ENCODE data around the gene PCGF1.

PCGF1 gene

DNA sequence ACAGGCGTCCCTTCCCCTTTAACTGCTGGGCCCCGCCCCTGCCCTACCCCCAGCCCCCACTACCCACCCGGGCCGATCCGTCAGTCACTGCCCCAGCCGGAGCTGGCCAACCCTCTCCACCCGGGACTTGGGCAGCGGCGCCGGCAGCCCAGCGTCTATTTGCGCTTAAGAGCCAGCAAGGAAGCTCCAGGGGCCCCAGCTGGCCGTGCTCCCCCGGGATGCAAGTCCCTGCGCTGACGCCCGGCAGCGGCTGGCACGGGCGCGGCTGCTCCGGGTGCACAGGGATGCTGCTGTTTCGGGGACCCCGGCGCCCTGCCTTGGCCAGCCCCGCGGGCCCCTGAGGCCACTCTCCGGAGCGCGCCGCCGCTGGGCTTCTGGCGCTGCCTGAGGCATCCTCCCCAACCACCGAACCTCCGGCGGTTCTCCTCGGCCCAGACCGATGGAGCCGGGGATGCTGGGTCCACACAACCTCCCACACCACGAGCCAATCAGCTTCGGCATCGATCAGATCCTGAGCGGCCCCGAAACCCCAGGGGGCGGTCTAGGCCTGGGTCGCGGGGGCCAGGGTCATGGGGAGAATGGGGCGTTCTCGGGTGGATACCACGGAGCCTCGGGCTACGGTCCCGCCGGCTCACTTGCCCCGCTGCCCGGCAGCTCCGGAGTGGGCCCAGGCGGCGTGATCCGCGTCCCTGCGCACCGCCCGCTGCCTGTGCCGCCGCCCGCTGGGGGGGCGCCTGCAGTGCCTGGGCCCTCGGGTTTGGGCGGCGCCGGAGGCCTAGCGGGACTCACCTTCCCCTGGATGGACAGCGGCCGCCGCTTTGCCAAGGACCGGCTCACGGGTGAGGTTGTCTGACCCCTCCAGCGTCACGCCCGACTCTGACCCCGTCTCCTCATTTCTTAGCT is 7.1 kb upstream of the PCGF1 start, which contains the start of gene TLX2:
TSS of gene TLX2 (plus strand) at position 83 of the 903 bp plus-strand sequence. CDS start at position 440, 357 bp downstream.
- no peak for FAIRE-seq

- no peak for FAIRE-seq
Measured at GRCh38 chr2:74513605-74514367, 6.3 kb upstream of the PCGF1 start.

- FAIRE-seq = no peak
Measured at GRCh38 chr2:74512744-74513604, 5.5 kb upstream of the PCGF1 start.

DNA sequence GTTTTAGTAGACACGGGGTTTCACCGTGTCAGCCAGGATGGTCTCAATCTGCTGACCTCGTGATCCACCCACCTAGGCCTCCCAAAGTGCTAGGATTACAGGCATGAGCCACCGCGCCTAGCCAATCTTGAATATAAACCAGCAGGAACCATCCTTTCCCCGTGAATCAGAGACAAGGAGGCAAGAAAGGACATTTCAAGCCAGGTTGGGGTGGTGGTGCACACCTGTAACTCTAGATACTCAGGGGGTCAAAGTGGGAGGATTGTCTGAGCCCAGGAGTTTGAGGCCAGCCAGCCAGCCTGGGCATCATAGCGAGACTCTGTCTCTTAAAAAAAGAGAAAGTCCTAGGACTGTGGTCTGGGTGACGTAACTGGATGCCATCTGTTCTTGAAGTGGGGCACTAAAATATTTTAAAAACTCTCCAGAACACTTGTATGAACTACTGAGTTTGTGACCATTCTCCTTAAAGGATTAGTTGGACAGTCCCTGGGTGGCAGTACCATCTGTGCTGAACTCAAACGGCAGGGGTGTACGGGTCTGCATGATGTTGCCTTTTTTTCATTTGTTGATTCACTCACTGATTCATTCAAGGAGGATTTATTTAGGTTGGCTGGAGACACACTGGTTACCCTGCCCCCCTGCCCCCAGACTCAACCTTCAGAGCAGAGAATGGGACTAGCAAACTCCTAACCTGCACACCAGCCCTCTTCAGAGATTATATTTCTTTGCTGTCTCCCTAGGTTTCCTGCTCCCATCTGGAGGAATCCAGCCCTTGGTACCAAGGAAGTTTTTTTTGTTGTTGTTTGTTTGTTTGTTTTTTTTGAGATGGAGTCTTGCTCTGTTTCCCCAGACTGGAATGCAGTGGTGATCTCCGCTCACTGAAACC is 3.9 kb upstream of the PCGF1 start:
- no peak for FAIRE-seq

DNA sequence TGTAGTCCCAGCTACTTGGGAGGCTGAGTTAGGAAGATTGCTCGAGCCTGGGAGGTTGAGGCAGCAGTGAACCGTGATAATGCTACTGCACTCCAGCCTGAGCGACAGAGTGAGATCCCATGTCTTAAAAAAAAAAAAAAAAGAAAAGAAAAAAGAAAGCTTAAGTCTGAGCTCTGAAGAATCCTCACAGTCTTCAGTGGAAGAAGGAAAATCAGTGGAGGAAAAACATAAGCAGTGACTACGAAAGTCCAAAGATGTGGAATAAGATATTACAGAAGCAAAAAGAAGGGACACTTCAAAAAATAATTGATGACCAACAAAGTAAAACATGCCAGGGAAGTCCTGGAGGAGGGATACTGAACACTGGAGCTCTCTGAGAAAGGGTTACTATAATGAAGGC is 2.8 kb upstream of the PCGF1 start:
- FAIRE-seq = no peak

GRCh38 chr2:74507926-74508520 is 528 bp upstream of the PCGF1 start:
- FAIRE-seq = no peak

DNA sequence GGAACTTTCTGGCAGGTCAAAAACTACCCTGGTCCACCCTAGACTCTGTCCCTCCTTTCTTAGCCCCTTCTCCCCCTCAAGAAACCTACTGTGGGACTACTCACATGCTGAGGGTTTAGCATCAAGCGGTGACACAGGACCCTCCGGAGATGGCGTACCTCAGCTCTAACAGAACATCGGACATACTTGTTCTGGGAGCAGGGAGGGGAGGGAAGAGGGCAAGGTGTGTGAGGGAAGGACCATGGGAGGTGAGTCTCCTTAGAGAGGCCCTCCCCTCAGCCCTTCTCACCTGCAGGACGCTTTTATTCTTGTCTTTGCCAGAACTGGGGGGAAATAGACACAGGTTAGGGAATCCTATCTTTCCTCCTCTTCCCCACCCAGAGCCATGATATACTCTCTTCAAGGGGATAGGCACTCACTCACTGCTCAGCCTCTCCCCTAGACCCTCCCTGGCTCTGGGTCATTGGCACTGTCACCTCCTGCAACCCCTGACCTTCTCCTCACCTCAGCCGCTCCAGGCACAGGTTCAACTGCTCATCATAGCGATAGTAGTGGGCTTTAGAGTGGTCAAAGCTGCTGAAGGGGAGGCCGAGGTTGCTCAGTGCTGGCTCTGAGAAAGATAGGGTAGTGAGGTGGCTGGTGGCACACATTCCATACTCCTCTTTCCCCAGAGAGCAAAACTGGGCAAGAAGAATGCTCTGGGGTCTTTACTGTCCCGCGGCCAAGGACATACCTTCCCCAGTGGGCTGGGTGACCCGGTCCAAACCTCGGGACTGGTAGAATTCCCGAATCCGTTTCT is 1.8 kb downstream of the PCGF1 start:
- no peak for FAIRE-seq

DNA sequence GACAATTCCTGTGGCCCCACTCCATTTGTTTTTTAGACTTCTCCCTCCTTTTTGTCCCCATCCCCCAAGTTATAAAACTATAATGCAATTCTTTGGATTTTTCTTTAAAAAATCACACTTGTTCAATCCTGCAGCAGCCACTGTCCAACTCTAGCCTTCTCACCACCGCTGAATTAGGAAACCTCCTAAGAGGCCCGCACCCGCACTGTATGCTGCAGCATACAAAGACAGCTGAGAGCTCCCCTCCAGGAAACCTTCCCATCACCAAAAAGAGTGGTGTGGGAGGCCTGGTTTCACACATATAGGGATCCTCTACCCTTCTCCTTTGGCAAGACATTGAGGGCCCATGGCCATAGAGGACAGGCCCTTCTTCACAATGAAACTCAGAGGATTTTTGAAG is 2.9 kb downstream of the PCGF1 start:
- no peak for FAIRE-seq

DNA sequence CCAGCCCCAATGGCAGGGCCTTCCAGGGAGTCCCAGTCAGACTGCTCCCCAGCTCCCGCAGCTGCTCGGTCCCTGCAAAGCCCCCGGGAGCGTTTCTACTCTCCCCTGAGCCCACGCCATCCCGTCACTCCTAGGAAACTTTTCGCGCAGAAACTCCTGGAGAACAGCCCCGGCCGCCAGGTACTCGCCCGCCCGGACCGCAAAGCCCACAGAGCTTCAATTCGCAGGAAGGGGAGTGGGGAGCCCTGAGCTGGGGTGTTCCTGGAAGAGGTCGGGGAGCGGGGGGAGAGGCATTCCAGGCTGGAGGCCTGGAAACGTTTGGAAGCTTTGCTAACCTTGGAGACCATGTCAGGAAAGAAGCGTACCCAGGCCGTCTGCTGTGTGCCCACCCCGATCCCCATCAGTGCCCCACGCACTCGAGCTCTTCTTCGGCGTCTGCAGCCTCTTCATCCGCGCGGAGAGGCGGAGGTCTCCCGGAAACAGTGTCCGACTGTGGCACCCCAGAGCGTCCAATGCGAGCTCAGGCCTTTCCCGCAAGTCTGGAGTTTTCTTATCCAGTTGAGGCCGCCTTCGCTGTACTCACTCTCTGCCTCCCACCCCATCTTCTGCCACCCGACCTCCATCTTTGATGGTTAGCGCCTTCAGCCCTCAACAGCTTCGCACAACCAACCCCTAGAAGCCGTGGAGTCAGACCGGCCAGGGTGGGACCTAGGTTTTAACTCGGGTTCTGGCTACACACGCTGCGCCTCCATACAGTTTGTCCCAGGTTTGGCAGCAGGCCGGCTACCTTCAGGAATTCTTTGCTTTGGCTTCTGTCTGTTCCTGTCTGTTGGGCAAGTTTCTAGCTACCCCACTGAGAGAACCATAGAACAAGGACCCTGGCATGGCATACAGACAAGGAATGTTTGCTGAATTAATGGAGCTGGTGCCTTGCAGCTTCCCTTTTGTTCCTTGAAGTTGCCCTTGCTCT is 3.7 kb downstream of the PCGF1 start:
- no peak for FAIRE-seq

- FAIRE-seq = no peak
Measured at GRCh38 chr2:74502720-74503505, 4.6 kb downstream of the PCGF1 start.

GRCh38 chr2:74502147-74502719 is 5.3 kb downstream of the PCGF1 start:
- no peak for FAIRE-seq

- FAIRE-seq = no peak
Measured at GRCh38 chr2:74501335-74502071, 6.0 kb downstream of the PCGF1 start.

DNA sequence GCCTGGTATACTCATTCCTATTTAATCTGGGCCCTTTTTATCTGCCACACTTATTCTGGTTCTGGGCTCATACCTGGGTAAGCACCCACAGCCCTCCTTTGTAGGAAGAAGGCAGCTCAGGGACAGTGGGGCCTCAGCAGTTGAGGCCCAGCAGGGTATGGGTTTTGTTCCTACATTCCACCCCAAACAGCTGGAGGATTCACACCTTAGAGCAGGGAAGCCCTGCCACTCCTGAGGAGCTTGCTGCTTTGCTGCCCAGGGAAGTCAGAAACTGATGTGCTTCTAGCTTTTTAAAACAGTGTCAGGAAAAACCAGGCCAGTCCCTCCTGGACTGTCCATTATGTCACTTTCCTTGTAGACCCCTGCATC is 6.9 kb downstream of the PCGF1 start:
- no peak for FAIRE-seq

DNA sequence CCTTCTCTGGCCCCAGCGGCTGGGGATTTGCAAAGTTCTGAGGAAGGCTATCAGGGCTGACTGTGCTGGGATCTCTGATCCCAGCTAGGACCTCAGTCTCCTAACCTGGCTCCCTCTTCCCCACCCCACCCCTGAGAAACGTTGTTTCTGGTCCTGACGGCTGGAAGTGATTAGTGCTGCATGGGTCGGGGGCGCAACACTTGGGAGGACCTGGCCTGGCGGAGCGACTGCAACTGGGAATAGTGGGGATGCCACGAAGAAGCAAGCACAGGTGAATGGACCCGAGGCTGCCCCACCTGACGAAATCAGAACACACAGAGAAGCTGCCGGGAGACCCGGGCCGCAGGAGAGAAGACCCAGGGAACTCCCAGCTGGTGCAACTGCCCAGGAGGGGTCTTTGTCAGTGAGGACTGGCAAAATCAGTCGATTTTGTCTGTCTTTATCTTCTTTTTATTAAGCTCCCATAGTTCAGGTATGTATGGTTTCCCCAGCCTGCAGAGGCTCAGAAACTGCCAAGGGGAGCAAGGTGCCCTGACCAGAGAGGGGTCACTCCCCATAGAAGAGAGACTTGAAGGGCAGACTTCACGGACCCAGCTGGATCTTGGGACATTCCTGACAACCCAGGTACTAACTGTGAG is 7.4 kb downstream of the PCGF1 start:
- no peak for FAIRE-seq

DNA sequence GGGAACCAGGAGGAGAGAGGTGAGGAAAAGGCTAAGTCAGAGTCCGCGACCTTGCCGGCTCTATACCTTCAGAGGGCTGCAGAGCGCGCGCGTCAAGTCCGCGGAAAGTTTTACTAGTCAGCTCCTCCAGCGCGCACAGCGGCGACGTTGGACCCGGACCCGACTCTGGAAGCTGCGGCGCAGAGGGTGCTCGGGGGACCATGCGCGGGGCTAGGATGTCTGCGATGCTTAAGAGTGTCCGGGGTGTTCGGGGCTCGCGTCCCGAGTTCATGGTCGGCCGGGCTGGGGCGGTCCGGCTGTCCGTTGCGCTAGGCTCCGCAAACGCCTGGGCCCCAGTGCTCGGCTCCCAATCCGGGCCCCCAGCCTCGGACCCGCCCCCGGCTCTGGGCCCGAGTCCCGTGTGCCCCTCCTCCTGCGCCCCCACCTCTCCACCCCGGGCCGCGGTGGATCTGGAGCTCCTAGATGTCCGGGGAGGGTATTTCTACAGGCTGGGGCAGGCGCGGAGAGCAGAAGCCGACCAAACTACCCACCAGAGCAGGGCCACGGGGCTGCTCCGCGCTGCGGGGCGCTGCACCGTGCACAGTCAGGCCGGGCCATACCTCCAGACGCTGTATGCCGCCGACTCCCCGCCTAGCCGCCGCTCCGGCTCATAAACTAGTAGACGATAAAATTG is 8.1 kb downstream of the PCGF1 start, which contains the start of gene LBX2:
TSS of gene LBX2 (minus strand) at position 337 of the 673 bp plus-strand sequence. CDS start at position 271, 66 bp downstream.
- no peak for FAIRE-seq
